Loucy (cell line): ENCODE measurements around the gene TGFBI.

Experiments used
- H2AFZ ChIP-seq: fragments of 200-600 bp; sonication (generic); 2 replicates; pipeline ENCODE4 v1.6.0; 2016; ENCODE audit warnings: antibody characterized with exemption, mild to moderate bottlenecking, low read length, moderate library complexity
- H3F3A ChIP-seq: fragments of 200-600 bp; 2 replicates; pipeline ENCODE4 v1.6.0; 2016; ENCODE audit warnings: antibody characterized with exemption, low read depth, mild to moderate bottlenecking
- H3K27me3 ChIP-seq: fragments of 200-600 bp; sonication (generic); 2 replicates; pipeline ENCODE4 v1.6.1; 2014; ENCODE audit warnings: low read length, mild to moderate bottlenecking; ENCODE audit not compliant: insufficient read depth, poor library complexity, severe bottlenecking
- H3K36me3 ChIP-seq: fragments of 200-600 bp; sonication (generic); 2 replicates; pipeline ENCODE4 v1.6.1; 2016; ENCODE audit warnings: low read length; ENCODE audit not compliant: insufficient read depth
- H3K4me1 ChIP-seq: fragments of 200-600 bp; sonication (generic); 2 replicates; pipeline ENCODE4 v1.5.1; 2014; ENCODE audit warnings: low read length, mild to moderate bottlenecking; ENCODE audit not compliant: insufficient read depth, poor library complexity, severe bottlenecking
- H3K4me2 ChIP-seq: fragments of 200-600 bp; sonication (generic); 2 replicates; pipeline ENCODE4 v1.6.0; 2014; ENCODE audit warnings: antibody characterized with exemption, low read length, low read depth, mild to moderate bottlenecking; ENCODE audit not compliant: poor library complexity, severe bottlenecking
- H3K4me3 ChIP-seq: fragments of 200-600 bp; sonication (generic); 2 replicates; pipeline ENCODE4 v1.5.1; 2014; ENCODE audit warnings: low read length, mild to moderate bottlenecking, mixed read lengths; ENCODE audit not compliant: poor library complexity, severe bottlenecking
- H3K79me2 ChIP-seq: fragments of 200-600 bp; sonication (generic); 2 replicates; pipeline ENCODE4 v1.6.1; 2014; ENCODE audit warnings: low read length; ENCODE audit not compliant: insufficient read depth
- H3K9ac ChIP-seq: fragments of 200-600 bp; sonication (generic); 2 replicates; pipeline ENCODE4 v1.6.0; 2014; ENCODE audit warnings: mild to moderate bottlenecking, low read depth, low read length, moderate library complexity; ENCODE audit not compliant: poor library complexity, severe bottlenecking
- H3K9me2 ChIP-seq: fragments of 200-600 bp; sonication (generic); replicated peaks from 2 replicates; pipeline ENCODE4 v1.6.1; 2016; ENCODE audit warnings: low read depth, low read length, mixed read lengths
- H3K9me3 ChIP-seq: fragments of 200-600 bp; sonication (generic); 2 replicates; pipeline ENCODE4 v1.6.1; 2014; ENCODE audit warnings: mild to moderate bottlenecking, antibody characterized with exemption, low read length, low read depth; ENCODE audit not compliant: insufficient read depth
- H4K20me1 ChIP-seq: fragments of 200-600 bp; sonication (generic); 2 replicates; pipeline ENCODE4 v1.6.0; 2014; ENCODE audit warnings: antibody characterized with exemption, low read length, mild to moderate bottlenecking; ENCODE audit not compliant: insufficient read depth, poor library complexity, severe bottlenecking
- CTCF ChIP-seq: fragments of 200-600 bp; sonication (generic); conservative IDR thresholded peaks from 2 replicates; pipeline ENCODE4 v1.5.1; 2014; ENCODE audit warnings: mild to moderate bottlenecking, antibody characterized with exemption, low read length
- EZH2phosphoT487 ChIP-seq: fragments of 200-600 bp; IDR thresholded peaks from 2 replicates; pipeline ENCODE4 v1.6.1; 2018; ENCODE audit warnings: antibody characterized with exemption, mild to moderate bottlenecking, moderate library complexity, borderline replicate concordance

The TGFBI gene

GRCh38 chr5:136022965-136023364 lies 5.8 kb upstream of the TGFBI start:
- Histone ChIP-seq H3K4me1 (no peaks in the 10 kb centered on the region), H2AFZ (no peak overlapping the region), H3K9ac (no peak overlapping the region), H3K36me3 (no peaks in the 10 kb centered on the region), H3F3A (no peaks in the 10 kb centered on the region), H3K9me2 (no peaks in the 10 kb centered on the region), H3K4me2 (no peak overlapping the region), H3K9me3 (no peaks in the 10 kb centered on the region), H4K20me1 (no peaks in the 10 kb centered on the region), H3K79me2 (no peaks in the 10 kb centered on the region), H3K4me3 (no peak overlapping the region), H3K27me3 (peaks cover 17% of the 10 kb centered on the region)
- no peak for TF ChIP-seq CTCF
- no peak for TF ChIP-seq EZH2phosphoT487

GRCh38 chr5:136023958-136024541 lies 4.7 kb upstream of the TGFBI start:
- Histone ChIP-seq H3K9ac (no peak overlapping the region), H3K4me2 (no peak overlapping the region), H3F3A (no peaks in the 10 kb centered on the region)

GRCh38 chr5:136025900-136026299 lies 2.9 kb upstream of the TGFBI start:
- peaks cover under 1% of the 10 kb centered on the region for H3K4me1 ChIP-seq
- H3K4me2 ChIP-seq, result no peak overlapping the region
- no peaks in the 10 kb centered on the region for H3K9me3 ChIP-seq
- H3K4me3 ChIP-seq, result no peak overlapping the region
- H3F3A ChIP-seq, result no peaks in the 10 kb centered on the region
- no peaks in the 10 kb centered on the region for H3K36me3 ChIP-seq
- no peaks in the 10 kb centered on the region for H3K9me2 ChIP-seq
- H3K79me2 ChIP-seq, result no peaks in the 10 kb centered on the region
- H3K27me3 ChIP-seq, result peaks cover 17% of the 10 kb centered on the region
- no peak overlapping the region for H2AFZ ChIP-seq
- TF ChIP-seq EZH2phosphoT487 (no peak), CTCF (no peak)
- no peak overlapping the region for H3K9ac ChIP-seq
- no peaks in the 10 kb centered on the region for H4K20me1 ChIP-seq

More at GRCh38 chr5:136023958-136024541, 4.7 kb upstream of the TGFBI start:
- H4K20me1 ChIP-seq, result no peaks in the 10 kb centered on the region
- H3K4me3 ChIP-seq, result no peak overlapping the region
- no peaks in the 10 kb centered on the region for H3K4me1 ChIP-seq
- H3K9me3 ChIP-seq, result no peaks in the 10 kb centered on the region
- H3K36me3 ChIP-seq, result no peaks in the 10 kb centered on the region
- H3K9me2 ChIP-seq, result no peaks in the 10 kb centered on the region
- TF ChIP-seq CTCF (no peak), EZH2phosphoT487 (no peak)
- H3K27me3 ChIP-seq, result peaks cover 17% of the 10 kb centered on the region
- H3K79me2 ChIP-seq, result no peaks in the 10 kb centered on the region
- no peak overlapping the region for H2AFZ ChIP-seq
